ENCODE data around the gene FCER2. TPM values are rescaled to one million over a fixed set of nuclear protein-coding genes. Genes with fewer than 3 reads are reported as not detected.

Gene FCER2
- total and polyA plus RNA-seq, 2 of the 13 experiments (the other 11 are each of a cell fraction or from before 2014, with no cell fraction given), result not detected

DNA sequence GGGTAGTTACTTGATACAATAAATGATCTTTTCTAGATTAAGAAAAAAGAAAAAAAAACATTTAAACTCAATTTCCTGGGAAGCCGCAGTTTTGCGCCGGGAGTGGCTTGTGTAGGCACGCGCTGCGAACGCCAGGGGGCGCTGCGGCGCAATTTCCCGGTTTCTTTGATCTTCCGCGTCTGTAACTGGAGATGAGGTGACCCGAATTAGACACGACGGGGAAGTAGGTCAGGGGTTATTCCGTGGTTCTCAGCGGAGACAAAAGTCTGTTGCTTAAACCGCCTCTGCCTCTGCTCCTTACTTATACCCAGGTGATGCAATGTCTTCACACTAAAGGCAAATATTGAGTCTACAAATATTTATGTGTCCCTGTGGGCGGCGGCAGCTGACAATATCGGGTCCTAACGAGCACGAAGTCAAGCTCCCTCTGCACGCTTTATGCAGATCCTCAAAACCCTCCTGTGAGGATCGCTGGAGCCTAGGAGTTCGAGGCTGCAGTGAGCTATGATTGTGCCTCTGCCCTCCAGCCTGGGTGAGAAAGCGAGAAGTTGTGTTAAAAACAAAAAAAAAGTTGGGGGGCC, 49.8 kb downstream of the FCER2 start (continued):
- TF ChIP-seq, protein P1, sequence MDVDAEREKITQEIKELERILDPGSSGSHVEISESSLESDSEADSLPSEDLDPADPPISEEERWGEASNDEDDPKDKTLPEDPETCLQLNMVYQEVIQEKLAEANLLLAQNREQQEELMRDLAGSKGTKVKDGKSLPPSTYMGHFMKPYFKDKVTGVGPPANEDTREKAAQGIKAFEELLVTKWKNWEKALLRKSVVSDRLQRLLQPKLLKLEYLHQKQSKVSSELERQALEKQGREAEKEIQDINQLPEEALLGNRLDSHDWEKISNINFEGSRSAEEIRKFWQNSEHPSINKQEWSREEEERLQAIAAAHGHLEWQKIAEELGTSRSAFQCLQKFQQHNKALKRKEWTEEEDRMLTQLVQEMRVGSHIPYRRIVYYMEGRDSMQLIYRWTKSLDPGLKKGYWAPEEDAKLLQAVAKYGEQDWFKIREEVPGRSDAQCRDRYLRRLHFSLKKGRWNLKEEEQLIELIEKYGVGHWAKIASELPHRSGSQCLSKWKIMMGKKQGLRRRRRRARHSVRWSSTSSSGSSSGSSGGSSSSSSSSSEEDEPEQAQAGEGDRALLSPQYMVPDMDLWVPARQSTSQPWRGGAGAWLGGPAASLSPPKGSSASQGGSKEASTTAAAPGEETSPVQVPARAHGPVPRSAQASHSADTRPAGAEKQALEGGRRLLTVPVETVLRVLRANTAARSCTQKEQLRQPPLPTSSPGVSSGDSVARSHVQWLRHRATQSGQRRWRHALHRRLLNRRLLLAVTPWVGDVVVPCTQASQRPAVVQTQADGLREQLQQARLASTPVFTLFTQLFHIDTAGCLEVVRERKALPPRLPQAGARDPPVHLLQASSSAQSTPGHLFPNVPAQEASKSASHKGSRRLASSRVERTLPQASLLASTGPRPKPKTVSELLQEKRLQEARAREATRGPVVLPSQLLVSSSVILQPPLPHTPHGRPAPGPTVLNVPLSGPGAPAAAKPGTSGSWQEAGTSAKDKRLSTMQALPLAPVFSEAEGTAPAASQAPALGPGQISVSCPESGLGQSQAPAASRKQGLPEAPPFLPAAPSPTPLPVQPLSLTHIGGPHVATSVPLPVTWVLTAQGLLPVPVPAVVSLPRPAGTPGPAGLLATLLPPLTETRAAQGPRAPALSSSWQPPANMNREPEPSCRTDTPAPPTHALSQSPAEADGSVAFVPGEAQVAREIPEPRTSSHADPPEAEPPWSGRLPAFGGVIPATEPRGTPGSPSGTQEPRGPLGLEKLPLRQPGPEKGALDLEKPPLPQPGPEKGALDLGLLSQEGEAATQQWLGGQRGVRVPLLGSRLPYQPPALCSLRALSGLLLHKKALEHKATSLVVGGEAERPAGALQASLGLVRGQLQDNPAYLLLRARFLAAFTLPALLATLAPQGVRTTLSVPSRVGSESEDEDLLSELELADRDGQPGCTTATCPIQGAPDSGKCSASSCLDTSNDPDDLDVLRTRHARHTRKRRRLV (CRISPR knock-in tag; IDR thresholded peaks at IDR 0.05), result peak; percentile 62; the same call in 1 of the 2 replicates
- TF ChIP-seq PAF1 (CRISPR knock-in tag; IDR thresholded peaks at IDR 0.05), result no peak
- no peak for TF ChIP-seq ZZZ3 (CRISPR knock-in tag; IDR thresholded peaks at IDR 0.05; ENCODE audit: borderline replicate concordance)
- TF ChIP-seq, protein P2, sequence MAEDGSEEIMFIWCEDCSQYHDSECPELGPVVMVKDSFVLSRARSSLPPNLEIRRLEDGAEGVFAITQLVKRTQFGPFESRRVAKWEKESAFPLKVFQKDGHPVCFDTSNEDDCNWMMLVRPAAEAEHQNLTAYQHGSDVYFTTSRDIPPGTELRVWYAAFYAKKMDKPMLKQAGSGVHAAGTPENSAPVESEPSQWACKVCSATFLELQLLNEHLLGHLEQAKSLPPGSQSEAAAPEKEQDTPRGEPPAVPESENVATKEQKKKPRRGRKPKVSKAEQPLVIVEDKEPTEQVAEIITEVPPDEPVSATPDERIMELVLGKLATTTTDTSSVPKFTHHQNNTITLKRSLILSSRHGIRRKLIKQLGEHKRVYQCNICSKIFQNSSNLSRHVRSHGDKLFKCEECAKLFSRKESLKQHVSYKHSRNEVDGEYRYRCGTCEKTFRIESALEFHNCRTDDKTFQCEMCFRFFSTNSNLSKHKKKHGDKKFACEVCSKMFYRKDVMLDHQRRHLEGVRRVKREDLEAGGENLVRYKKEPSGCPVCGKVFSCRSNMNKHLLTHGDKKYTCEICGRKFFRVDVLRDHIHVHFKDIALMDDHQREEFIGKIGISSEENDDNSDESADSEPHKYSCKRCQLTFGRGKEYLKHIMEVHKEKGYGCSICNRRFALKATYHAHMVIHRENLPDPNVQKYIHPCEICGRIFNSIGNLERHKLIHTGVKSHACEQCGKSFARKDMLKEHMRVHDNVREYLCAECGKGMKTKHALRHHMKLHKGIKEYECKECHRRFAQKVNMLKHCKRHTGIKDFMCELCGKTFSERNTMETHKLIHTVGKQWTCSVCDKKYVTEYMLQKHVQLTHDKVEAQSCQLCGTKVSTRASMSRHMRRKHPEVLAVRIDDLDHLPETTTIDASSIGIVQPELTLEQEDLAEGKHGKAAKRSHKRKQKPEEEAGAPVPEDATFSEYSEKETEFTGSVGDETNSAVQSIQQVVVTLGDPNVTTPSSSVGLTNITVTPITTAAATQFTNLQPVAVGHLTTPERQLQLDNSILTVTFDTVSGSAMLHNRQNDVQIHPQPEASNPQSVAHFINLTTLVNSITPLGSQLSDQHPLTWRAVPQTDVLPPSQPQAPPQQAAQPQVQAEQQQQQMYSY (CRISPR knock-in tag; IDR thresholded peaks at IDR 0.05), result no peak
- TF ChIP-seq ZBTB20 (CRISPR knock-in tag; IDR thresholded peaks at IDR 0.05; ENCODE audit: borderline replicate concordance, low read depth), result 0 out of 2 replicates have a peak, but pooled peaks have one; percentile 36
- TF ChIP-seq ZFX (CRISPR knock-in tag; IDR thresholded peaks at IDR 0.05; ENCODE audit: low read depth), result no peak
- TF ChIP-seq, protein P3, sequence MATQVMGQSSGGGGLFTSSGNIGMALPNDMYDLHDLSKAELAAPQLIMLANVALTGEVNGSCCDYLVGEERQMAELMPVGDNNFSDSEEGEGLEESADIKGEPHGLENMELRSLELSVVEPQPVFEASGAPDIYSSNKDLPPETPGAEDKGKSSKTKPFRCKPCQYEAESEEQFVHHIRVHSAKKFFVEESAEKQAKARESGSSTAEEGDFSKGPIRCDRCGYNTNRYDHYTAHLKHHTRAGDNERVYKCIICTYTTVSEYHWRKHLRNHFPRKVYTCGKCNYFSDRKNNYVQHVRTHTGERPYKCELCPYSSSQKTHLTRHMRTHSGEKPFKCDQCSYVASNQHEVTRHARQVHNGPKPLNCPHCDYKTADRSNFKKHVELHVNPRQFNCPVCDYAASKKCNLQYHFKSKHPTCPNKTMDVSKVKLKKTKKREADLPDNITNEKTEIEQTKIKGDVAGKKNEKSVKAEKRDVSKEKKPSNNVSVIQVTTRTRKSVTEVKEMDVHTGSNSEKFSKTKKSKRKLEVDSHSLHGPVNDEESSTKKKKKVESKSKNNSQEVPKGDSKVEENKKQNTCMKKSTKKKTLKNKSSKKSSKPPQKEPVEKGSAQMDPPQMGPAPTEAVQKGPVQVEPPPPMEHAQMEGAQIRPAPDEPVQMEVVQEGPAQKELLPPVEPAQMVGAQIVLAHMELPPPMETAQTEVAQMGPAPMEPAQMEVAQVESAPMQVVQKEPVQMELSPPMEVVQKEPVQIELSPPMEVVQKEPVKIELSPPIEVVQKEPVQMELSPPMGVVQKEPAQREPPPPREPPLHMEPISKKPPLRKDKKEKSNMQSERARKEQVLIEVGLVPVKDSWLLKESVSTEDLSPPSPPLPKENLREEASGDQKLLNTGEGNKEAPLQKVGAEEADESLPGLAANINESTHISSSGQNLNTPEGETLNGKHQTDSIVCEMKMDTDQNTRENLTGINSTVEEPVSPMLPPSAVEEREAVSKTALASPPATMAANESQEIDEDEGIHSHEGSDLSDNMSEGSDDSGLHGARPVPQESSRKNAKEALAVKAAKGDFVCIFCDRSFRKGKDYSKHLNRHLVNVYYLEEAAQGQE (IDR thresholded peaks at IDR 0.05; ENCODE audit: borderline replicate concordance in 1 of 2, low read depth in 1 of 2, low read length in 2 of 2), result peak in 1 of 2 experiments; percentile 37; a peak in 1 of 4 replicates
- no peak; the same call in 1 of the 2 replicates for TF ChIP-seq MEIS2 (CRISPR knock-in tag; IDR thresholded peaks at IDR 0.05)
- TF ChIP-seq ZNF350 (CRISPR knock-in tag; IDR thresholded peaks at IDR 0.05; ENCODE audit: borderline replicate concordance, low read depth), result peak; percentile 88
- TF ChIP-seq ERF (CRISPR knock-in tag; IDR thresholded peaks at IDR 0.05), result peak; percentile 74
- TF ChIP-seq IRF9 (CRISPR knock-in tag; IDR thresholded peaks at IDR 0.05; ENCODE audit: borderline replicate concordance), result no peak
- peak; percentile 96 for TF ChIP-seq ZSCAN29 (CRISPR knock-in tag; conservative IDR thresholded peaks at IDR 0.05)
- no peak for TF ChIP-seq ZNF615 (CRISPR knock-in tag; IDR thresholded peaks at IDR 0.05; ENCODE audit: borderline replicate concordance)
